Keratinocyte (primary cell): ENCODE data around the gene ASIC2.

Experiments used
- EZH2 ChIP-seq: IDR thresholded peaks from one replicate; pipeline ENCODE4 v1.6.1; 2012; ENCODE audit warnings: inconsistent platforms, mild to moderate bottlenecking, low read length, moderate library complexity
- TF ChIP-seq, protein P1 (sequence below), 3 experiments: IDR thresholded peaks in 1 of 3; conservative IDR thresholded peaks in 1 of 3; optimal IDR thresholded peaks in 1 of 3; 2 replicates in 2 of 3; 3 replicates in 1 of 3; pipeline versions ENCODE3 to v1.5.1; 2011; ENCODE audit warnings: low read length in 3 of 3, mild to moderate bottlenecking in 3 of 3, moderate library complexity in 2 of 3, control low read depth in 1 of 3, inconsistent platforms in 1 of 3; ENCODE audit not compliant: insufficient read depth in 2 of 3; ENCODE audit errors: extremely low read depth in 1 of 3

DNA sequence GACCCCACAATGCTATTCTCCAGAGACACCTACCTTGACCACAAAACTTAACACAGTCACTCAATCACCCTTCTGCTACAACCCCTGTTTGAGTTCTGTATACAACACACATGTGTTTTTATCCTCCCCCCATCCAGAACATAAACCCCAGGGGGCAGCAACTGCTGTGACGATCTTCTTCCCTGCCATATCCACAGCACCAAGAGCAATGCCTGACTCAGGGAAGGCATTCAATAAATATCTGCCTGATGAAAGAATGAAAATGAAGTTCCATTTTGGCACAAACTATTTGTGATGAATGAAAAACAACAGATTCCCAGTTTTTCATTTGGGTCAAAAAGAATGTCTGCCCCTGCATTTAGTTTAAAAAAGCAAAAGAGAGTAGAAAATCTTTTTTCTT lies 27.0 kb downstream of the ASIC2 start:
- TF ChIP-seq, protein P1, sequence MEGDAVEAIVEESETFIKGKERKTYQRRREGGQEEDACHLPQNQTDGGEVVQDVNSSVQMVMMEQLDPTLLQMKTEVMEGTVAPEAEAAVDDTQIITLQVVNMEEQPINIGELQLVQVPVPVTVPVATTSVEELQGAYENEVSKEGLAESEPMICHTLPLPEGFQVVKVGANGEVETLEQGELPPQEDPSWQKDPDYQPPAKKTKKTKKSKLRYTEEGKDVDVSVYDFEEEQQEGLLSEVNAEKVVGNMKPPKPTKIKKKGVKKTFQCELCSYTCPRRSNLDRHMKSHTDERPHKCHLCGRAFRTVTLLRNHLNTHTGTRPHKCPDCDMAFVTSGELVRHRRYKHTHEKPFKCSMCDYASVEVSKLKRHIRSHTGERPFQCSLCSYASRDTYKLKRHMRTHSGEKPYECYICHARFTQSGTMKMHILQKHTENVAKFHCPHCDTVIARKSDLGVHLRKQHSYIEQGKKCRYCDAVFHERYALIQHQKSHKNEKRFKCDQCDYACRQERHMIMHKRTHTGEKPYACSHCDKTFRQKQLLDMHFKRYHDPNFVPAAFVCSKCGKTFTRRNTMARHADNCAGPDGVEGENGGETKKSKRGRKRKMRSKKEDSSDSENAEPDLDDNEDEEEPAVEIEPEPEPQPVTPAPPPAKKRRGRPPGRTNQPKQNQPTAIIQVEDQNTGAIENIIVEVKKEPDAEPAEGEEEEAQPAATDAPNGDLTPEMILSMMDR (optimal IDR thresholded peaks at IDR 0.05 in 1 of 3, IDR thresholded peaks at IDR 0.05 in 1 of 3, conservative IDR thresholded peaks at IDR 0.05 in 1 of 3; ENCODE audit: extremely low read depth in 1 of 3, insufficient read depth in 2 of 3, low read length in 3 of 3): no peak
- TF ChIP-seq EZH2: no peak
